Central memory CD8-positive, alpha-beta T cell (primary cell): ENCODE data around the gene GABRR1.
"Not testable (repeated sequence)": the region's sequence is repeated elsewhere in the genome, so short reads cannot be mapped to it uniquely, and the experiment has no call there.

ENCODE experiments used
- ATAC-seq: fragments of 150-1000 bp; cut with Tn5 transposase; replicated peaks from 2 replicates; pipeline ENCODE4 v1.10.0; 2022; ENCODE audit warnings: mild to moderate bottlenecking, moderate FRiP score, moderate number of reproducible peaks; ENCODE audit not compliant: poor library complexity, severe bottlenecking; ENCODE audit errors: extremely low read depth
- DNase-seq, 2 donors: peaks; one replicate each; pipeline ENCODE4 v3.0.0; 2021; ENCODE audit warnings: low spot score in 2 of 2
- H3K27ac Mint-ChIP-seq: one replicate; pipeline ENCODE4 v1.8.0; 2022; ENCODE audit warnings: low read depth, mild to moderate bottlenecking, moderate library complexity, mixed read lengths
- H3K27me3 Mint-ChIP-seq: one replicate; pipeline ENCODE4 v1.8.0; 2022; ENCODE audit warnings: mixed read lengths
- H3K36me3 Mint-ChIP-seq: one replicate; pipeline ENCODE4 v1.8.0; 2022; ENCODE audit warnings: mild to moderate bottlenecking, moderate library complexity, mixed read lengths; ENCODE audit not compliant: insufficient read depth
- H3K4me1 Mint-ChIP-seq: one replicate; pipeline ENCODE4 v1.8.0; 2022; ENCODE audit warnings: mixed read lengths
- H3K4me3 Mint-ChIP-seq: one replicate; pipeline ENCODE4 v1.8.0; 2022; ENCODE audit warnings: mild to moderate bottlenecking, moderate library complexity, mixed read lengths
- H3K9me3 Mint-ChIP-seq: one replicate; pipeline ENCODE4 v1.8.0; 2022; ENCODE audit warnings: mixed read lengths

Gene GABRR1

GRCh38 chr6:89244241-89244985, 27.3 kb upstream of the GABRR1 start:
- H3K4me1 Mint-ChIP-seq = peaks cover 15% of the 10 kb centered on the region
- peaks cover 29% of the 10 kb centered on the region for H3K27me3 Mint-ChIP-seq
- no peaks in the 10 kb centered on the region for H3K36me3 Mint-ChIP-seq
- no peak overlapping the region for H3K27ac Mint-ChIP-seq
- no peaks in the 10 kb centered on the region for H3K9me3 Mint-ChIP-seq
- DNase-seq (no peak), ATAC-seq (no peak)
- H3K4me3 Mint-ChIP-seq = no peak overlapping the region

DNA sequence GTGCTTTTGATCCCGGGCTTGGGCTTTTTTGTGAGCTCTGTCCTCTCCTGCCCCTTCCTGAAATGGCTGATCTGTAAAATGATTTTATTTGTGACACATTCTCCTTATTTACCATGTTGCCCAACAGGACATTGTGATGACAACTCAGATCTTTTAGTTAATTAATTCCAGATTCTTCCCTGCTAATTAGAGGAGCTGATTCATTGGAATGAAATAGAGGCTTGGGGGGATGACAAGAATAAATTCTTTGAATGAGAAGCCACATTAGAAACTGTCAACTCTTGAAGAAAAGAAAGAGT, 26.1 kb upstream of the GABRR1 start:
- Mint-ChIP-seq H3K4me3 (no peak overlapping the region), H3K27me3 (peaks cover 27% of the 10 kb centered on the region), H3K27ac (no peak overlapping the region), H3K36me3 (no peaks in the 10 kb centered on the region), H3K4me1 (peaks cover 20% of the 10 kb centered on the region), H3K9me3 (no peaks in the 10 kb centered on the region)
- ATAC-seq = no peak
- DNase-seq = no peak

DNA sequence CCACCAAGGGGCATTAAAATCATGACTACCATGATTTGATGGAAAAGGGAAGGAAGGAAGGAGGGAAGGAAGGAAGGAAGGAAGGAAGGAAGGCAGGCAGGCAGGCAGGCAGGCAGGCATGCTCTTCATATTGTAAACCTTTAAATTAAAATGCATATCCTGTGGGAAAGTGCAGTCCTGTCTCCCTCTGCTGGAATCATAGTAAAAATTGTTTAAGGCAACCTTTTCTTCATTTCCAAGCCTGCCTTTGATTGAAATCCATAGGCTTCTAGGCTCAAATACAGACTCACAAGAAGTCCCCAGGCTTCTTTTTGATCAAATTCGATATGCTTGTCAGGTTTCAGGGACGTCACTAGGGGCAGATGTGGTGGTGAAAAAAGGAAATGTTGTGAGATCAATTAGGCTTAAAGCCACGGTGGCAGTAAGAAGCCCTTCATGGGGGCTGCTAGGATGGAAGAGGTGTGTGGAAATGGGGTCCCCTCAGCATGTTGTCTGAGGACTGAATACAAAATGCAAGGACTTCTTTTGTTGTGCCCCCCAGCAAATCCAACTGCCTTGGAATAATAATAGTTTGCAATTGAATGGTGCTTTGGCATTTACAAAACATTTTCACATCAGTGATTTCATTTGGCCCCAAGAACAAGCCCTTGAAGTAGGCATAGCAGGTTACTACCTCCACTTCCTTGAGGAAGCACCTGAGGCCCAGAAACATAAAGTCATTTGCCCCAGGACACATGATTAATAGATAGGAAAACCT, 25.6 kb upstream of the GABRR1 start:
- DNase-seq (no peak), ATAC-seq (no peak)
- Mint-ChIP-seq H3K36me3 (no peaks in the 10 kb centered on the region), H3K9me3 (no peaks in the 10 kb centered on the region), H3K27me3 (peaks cover 32% of the 10 kb centered on the region), H3K4me1 (peaks cover 20% of the 10 kb centered on the region), H3K4me3 (no peak overlapping the region), H3K27ac (no peak overlapping the region)

DNA sequence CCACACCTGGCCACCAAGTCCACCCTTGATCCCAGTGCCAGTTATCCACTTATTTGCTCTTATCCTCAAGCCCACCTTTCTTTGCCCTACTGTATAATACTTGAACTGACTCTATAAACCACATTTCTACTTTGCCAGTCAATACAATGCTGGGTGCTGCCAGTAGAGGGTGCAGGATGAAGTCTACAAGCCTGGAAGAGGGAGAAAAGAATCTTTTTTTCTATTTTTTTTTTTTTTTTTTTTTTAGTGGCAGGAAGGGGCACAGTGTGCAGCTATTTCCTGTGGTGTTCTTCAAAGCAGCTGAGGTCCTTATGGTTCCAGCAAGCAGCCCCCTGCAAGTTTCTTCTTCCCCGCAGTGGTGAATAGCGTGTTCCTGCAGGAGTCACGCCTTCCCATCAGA, 22.2 kb upstream of the GABRR1 start:
- no peak for DNase-seq
- H3K27me3 Mint-ChIP-seq = peaks cover 35% of the 10 kb centered on the region
- no peak overlapping the region for H3K27ac Mint-ChIP-seq
- peak; percentile 76 for ATAC-seq
- no peak overlapping the region for H3K4me3 Mint-ChIP-seq
- no peaks in the 10 kb centered on the region for H3K9me3 Mint-ChIP-seq
- no peaks in the 10 kb centered on the region for H3K36me3 Mint-ChIP-seq
- peaks cover 20% of the 10 kb centered on the region for H3K4me1 Mint-ChIP-seq

DNA sequence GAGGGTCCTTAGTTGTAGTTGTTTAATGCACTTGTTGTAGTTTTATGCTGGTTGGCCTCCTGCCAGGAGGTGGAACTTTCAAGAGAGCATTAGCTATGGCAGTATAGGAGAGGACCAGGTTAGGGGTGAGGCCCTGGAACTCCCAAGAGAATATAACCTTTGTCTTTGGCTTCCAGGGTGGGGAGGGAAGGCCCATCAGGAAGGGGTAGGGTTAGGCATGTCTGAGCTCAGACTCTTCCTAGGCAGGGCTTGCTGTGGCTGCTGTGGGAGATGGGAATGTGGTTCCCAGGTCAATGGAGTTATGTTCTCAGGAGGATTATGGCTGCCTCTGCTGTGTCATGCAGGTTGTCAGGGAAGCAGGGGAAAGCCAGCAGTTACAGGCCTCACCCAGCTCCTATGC, 20.0 kb upstream of the GABRR1 start:
- no peak overlapping the region for H3K27ac Mint-ChIP-seq
- no peak for ATAC-seq
- DNase-seq = no peak
- peaks cover 55% of the 10 kb centered on the region for H3K27me3 Mint-ChIP-seq
- H3K4me3 Mint-ChIP-seq = no peak overlapping the region
- no peaks in the 10 kb centered on the region for H3K36me3 Mint-ChIP-seq
- H3K4me1 Mint-ChIP-seq = peaks cover 20% of the 10 kb centered on the region
- no peaks in the 10 kb centered on the region for H3K9me3 Mint-ChIP-seq

GRCh38 chr6:89233605-89234004, 16.4 kb upstream of the GABRR1 start:
- DNase-seq, H3K9me3 Mint-ChIP-seq, H3K27ac Mint-ChIP-seq: not testable (repeated sequence)

DNA sequence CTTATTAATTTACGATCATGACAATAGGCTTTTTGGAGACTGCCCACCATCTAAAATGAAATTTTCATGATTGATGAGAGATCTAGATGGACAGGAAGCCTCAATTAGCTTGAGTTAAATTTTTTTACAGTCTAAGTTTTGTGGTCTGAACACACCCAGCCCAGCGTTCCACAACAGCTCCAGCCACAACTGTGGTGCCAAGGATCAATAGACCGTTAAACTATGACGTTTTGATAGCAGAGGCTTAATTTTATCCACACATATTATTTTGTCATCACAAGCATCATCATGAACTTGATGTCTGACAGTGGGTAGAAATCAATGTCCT, 5.5 kb upstream of the GABRR1 start:
- Mint-ChIP-seq H3K27ac (no peak overlapping the region), H3K4me1 (no peaks in the 10 kb centered on the region), H3K27me3 (peaks cover 21% of the 10 kb centered on the region), H3K4me3 (no peak overlapping the region), H3K9me3 (no peaks in the 10 kb centered on the region), H3K36me3 (peaks cover 2% of the 10 kb centered on the region)
- ATAC-seq = no peak
- DNase-seq = no peak

More at GRCh38 chr6:89233605-89234004, 16.4 kb upstream of the GABRR1 start:
- H3K36me3 Mint-ChIP-seq, H3K4me1 Mint-ChIP-seq, ATAC-seq: not testable (repeated sequence)
- H3K4me3 Mint-ChIP-seq = peak overlapping the region; percentile 71
- peaks cover 67% of the 10 kb centered on the region for H3K27me3 Mint-ChIP-seq

- no peak overlapping the region for H3K27ac Mint-ChIP-seq
- H3K27me3 Mint-ChIP-seq = peaks cover 26% of the 10 kb centered on the region
- no peaks in the 10 kb centered on the region for H3K4me1 Mint-ChIP-seq
- H3K36me3 Mint-ChIP-seq = peaks cover 2% of the 10 kb centered on the region
- no peak for ATAC-seq
- no peak overlapping the region for H3K4me3 Mint-ChIP-seq
- no peak for DNase-seq
- no peaks in the 10 kb centered on the region for H3K9me3 Mint-ChIP-seq
Observed at GRCh38 chr6:89221971-89222711, 5.0 kb upstream of the GABRR1 start.

DNA sequence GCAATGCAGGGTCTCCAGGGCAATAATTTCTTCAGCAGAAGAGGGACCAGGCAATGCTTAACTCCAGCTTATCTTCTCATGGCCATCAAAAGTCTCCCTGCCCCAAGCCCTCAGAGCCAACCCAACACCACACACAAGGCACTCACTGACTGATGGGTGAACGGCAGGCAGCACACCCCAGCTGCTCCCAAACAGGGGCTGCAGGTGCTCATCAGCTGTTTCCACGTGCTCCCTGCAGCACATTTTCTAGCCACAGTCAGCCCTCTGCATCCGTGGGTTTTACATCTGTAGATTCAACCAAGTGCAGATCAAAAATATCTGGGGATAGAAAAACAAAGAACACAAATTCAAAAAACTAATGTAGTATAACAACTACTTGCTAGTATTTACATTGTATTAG, 4.0 kb upstream of the GABRR1 start:
- Mint-ChIP-seq H3K4me3 (no peak overlapping the region), H3K27me3 (peaks cover 28% of the 10 kb centered on the region), H3K36me3 (peaks cover 2% of the 10 kb centered on the region), H3K27ac (no peak overlapping the region), H3K4me1 (no peaks in the 10 kb centered on the region), H3K9me3 (no peaks in the 10 kb centered on the region)
- DNase-seq (no peak), ATAC-seq (no peak)

- no peak overlapping the region for H3K27ac Mint-ChIP-seq
- no peak for ATAC-seq
- no peaks in the 10 kb centered on the region for H3K36me3 Mint-ChIP-seq
- DNase-seq = no peak
- H3K9me3 Mint-ChIP-seq = no peaks in the 10 kb centered on the region
- no peaks in the 10 kb centered on the region for H3K4me1 Mint-ChIP-seq
- H3K4me3 Mint-ChIP-seq = no peak overlapping the region
- H3K27me3 Mint-ChIP-seq = peaks cover 33% of the 10 kb centered on the region
Observed at GRCh38 chr6:89216411-89216810, 747 bp downstream of the GABRR1 start.

DNA sequence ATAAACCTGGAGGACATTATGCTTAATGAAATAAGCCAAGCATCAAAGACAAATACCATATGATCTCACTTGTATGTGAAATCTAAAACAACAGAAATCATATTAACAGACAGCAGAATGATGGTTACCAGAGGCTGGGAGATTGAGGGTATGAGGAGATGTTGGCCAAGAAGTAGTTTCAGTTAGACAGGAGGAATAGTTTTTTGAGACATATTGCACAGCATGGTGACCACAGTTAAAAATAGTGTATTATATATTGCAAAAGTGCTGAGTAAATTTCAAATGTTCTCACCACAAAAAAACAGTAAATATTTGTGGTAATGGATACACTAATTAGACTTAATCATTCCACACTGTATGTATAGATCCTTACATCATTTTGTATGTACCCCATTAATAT, 1.8 kb downstream of the GABRR1 start:
- Mint-ChIP-seq H3K4me1 (no peaks in the 10 kb centered on the region), H3K4me3 (no peak overlapping the region), H3K27ac (no peak overlapping the region), H3K36me3 (no peaks in the 10 kb centered on the region), H3K9me3 (no peaks in the 10 kb centered on the region), H3K27me3 (peaks cover 43% of the 10 kb centered on the region)
- no peak for ATAC-seq
- no peak for DNase-seq

- no peak overlapping the region for H3K4me3 Mint-ChIP-seq
- H3K27me3 Mint-ChIP-seq = peaks cover 45% of the 10 kb centered on the region
- no peaks in the 10 kb centered on the region for H3K4me1 Mint-ChIP-seq
- H3K27ac Mint-ChIP-seq = no peak overlapping the region
- H3K9me3 Mint-ChIP-seq = no peaks in the 10 kb centered on the region
- ATAC-seq (no peak), DNase-seq (no peak)
- H3K36me3 Mint-ChIP-seq = no peaks in the 10 kb centered on the region
Observed at GRCh38 chr6:89214197-89214596, 3.0 kb downstream of the GABRR1 start.

DNA sequence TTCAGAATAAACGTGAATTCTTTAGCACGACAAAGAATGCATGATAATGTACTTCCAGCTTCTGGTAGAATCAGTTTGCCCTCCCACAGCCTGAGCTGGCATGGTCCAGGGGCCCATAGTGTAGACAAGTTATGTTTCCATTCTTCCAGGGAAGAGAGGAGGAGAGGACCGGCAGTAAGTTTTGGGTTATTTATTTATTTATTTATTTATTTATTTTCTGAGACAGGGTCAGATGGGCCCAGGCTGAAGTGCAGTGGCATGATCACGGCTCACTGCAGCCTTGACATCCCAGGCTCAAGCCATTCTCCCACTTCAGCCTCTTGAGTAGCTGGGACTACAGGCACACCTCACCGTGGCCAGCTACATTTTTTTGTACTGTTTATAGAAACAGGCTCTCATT, 4.7 kb downstream of the GABRR1 start:
- no peaks in the 10 kb centered on the region for H3K36me3 Mint-ChIP-seq
- no peak for DNase-seq
- no peak overlapping the region for H3K27ac Mint-ChIP-seq
- no peaks in the 10 kb centered on the region for H3K4me1 Mint-ChIP-seq
- peaks cover 31% of the 10 kb centered on the region for H3K27me3 Mint-ChIP-seq
- H3K4me3 Mint-ChIP-seq = no peak overlapping the region
- no peaks in the 10 kb centered on the region for H3K9me3 Mint-ChIP-seq
- ATAC-seq = no peak
